Measurements from ENCODE around the gene MPPED1.

The MPPED1 gene

GRCh38 chr22:43406186-43406790 lies 5.5 kb upstream of the MPPED1 start:
- Mint-ChIP-seq H3K4me1 (no peaks in the 10 kb centered on the region), H3K27ac (ENCODE audit: low read depth) (no peak overlapping the region), H3K4me3 (no peak overlapping the region), H3K9me3 (no peaks in the 10 kb centered on the region), H3K36me3 (ENCODE audit: insufficient read depth) (no peaks in the 10 kb centered on the region), H3K27me3 (peaks cover 66% of the 10 kb centered on the region)
- no peak for ATAC-seq (replicated peaks; ENCODE audit: extremely low read depth, poor library complexity, severe bottlenecking)
- no peak for DNase-seq (ENCODE audit: low spot score in 2 of 2)

GRCh38 chr22:43407591-43407990 lies 4.2 kb upstream of the MPPED1 start:
- ATAC-seq (replicated peaks; ENCODE audit: extremely low read depth, poor library complexity, severe bottlenecking) = no peak
- no peak for DNase-seq (ENCODE audit: low spot score in 2 of 2)
- H3K9me3 Mint-ChIP-seq = no peaks in the 10 kb centered on the region
- no peak overlapping the region for H3K4me3 Mint-ChIP-seq
- H3K4me1 Mint-ChIP-seq = no peaks in the 10 kb centered on the region
- no peak overlapping the region for H3K27ac Mint-ChIP-seq (ENCODE audit: low read depth)
- H3K36me3 Mint-ChIP-seq (ENCODE audit: insufficient read depth) = no peaks in the 10 kb centered on the region
- peaks cover 63% of the 10 kb centered on the region for H3K27me3 Mint-ChIP-seq

GRCh38 chr22:43408009-43408408 lies 3.8 kb upstream of the MPPED1 start:
- no peak for DNase-seq (ENCODE audit: low spot score in 2 of 2)
- Mint-ChIP-seq H3K4me3 (no peak overlapping the region), H3K27me3 (peaks cover 67% of the 10 kb centered on the region), H3K27ac (ENCODE audit: low read depth) (no peak overlapping the region), H3K9me3 (no peaks in the 10 kb centered on the region), H3K4me1 (no peaks in the 10 kb centered on the region), H3K36me3 (ENCODE audit: insufficient read depth) (no peaks in the 10 kb centered on the region)
- no peak for ATAC-seq (replicated peaks; ENCODE audit: extremely low read depth, poor library complexity, severe bottlenecking)

GRCh38 chr22:43409046-43409445 lies 2.8 kb upstream of the MPPED1 start:
- H3K27ac Mint-ChIP-seq (ENCODE audit: low read depth) = no peak overlapping the region
- H3K4me3 Mint-ChIP-seq = no peak overlapping the region
- no peaks in the 10 kb centered on the region for H3K9me3 Mint-ChIP-seq
- H3K27me3 Mint-ChIP-seq = peaks cover 68% of the 10 kb centered on the region
- H3K36me3 Mint-ChIP-seq (ENCODE audit: insufficient read depth) = no peaks in the 10 kb centered on the region
- no peak for ATAC-seq (replicated peaks; ENCODE audit: extremely low read depth, poor library complexity, severe bottlenecking)
- no peak for DNase-seq (ENCODE audit: low spot score in 2 of 2)
- no peaks in the 10 kb centered on the region for H3K4me1 Mint-ChIP-seq

GRCh38 chr22:43409800-43410199 lies 2.0 kb upstream of the MPPED1 start:
- ATAC-seq (replicated peaks; ENCODE audit: extremely low read depth, poor library complexity, severe bottlenecking) = no peak
- peaks cover 68% of the 10 kb centered on the region for H3K27me3 Mint-ChIP-seq

GRCh38 chr22:43411040-43411868 lies 560 bp upstream of the MPPED1 start:
- DNase-seq (ENCODE audit: low spot score in 2 of 2) = no peak
- H3K27me3 Mint-ChIP-seq = peaks cover 75% of the 10 kb centered on the region
- no peak overlapping the region for H3K4me3 Mint-ChIP-seq
- H3K36me3 Mint-ChIP-seq (ENCODE audit: insufficient read depth) = no peaks in the 10 kb centered on the region
- no peak overlapping the region for H3K27ac Mint-ChIP-seq (ENCODE audit: low read depth)
- H3K9me3 Mint-ChIP-seq = no peaks in the 10 kb centered on the region
- no peaks in the 10 kb centered on the region for H3K4me1 Mint-ChIP-seq
- no peak for ATAC-seq (replicated peaks; ENCODE audit: extremely low read depth, poor library complexity, severe bottlenecking)

More at GRCh38 chr22:43409800-43410199, 2.0 kb upstream of the MPPED1 start:
- Mint-ChIP-seq H3K27ac (ENCODE audit: low read depth) (no peak overlapping the region), H3K4me3 (no peak overlapping the region), H3K4me1 (no peaks in the 10 kb centered on the region), H3K36me3 (ENCODE audit: insufficient read depth) (no peaks in the 10 kb centered on the region), H3K9me3 (no peaks in the 10 kb centered on the region)
- DNase-seq (ENCODE audit: low spot score in 2 of 2) = no peak

- Mint-ChIP-seq H3K27me3 (peaks cover 82% of the 10 kb centered on the region), H3K4me3 (no peak overlapping the region), H3K4me1 (no peaks in the 10 kb centered on the region), H3K27ac (ENCODE audit: low read depth) (no peak overlapping the region), H3K36me3 (ENCODE audit: insufficient read depth) (no peaks in the 10 kb centered on the region), H3K9me3 (no peaks in the 10 kb centered on the region)
- ATAC-seq (replicated peaks; ENCODE audit: extremely low read depth, poor library complexity, severe bottlenecking) (no peak), DNase-seq (ENCODE audit: low spot score in 2 of 2) (no peak)
Observed at GRCh38 chr22:43412808-43413795, 1.3 kb downstream of the MPPED1 start.

GRCh38 chr22:43413826-43414225 lies 2.0 kb downstream of the MPPED1 start:
- DNase-seq (ENCODE audit: low spot score in 2 of 2) (no peak), ATAC-seq (replicated peaks; ENCODE audit: extremely low read depth, poor library complexity, severe bottlenecking) (no peak)
- Mint-ChIP-seq H3K9me3 (no peaks in the 10 kb centered on the region), H3K4me1 (no peaks in the 10 kb centered on the region), H3K4me3 (no peak overlapping the region), H3K27ac (ENCODE audit: low read depth) (no peak overlapping the region), H3K27me3 (peaks cover 85% of the 10 kb centered on the region), H3K36me3 (ENCODE audit: insufficient read depth) (no peaks in the 10 kb centered on the region)

GRCh38 chr22:43415681-43416080 lies 3.9 kb downstream of the MPPED1 start:
- no peak overlapping the region for H3K27ac Mint-ChIP-seq (ENCODE audit: low read depth)
- H3K27me3 Mint-ChIP-seq = peaks cover 80% of the 10 kb centered on the region
- H3K4me3 Mint-ChIP-seq = no peak overlapping the region
- no peaks in the 10 kb centered on the region for H3K36me3 Mint-ChIP-seq (ENCODE audit: insufficient read depth)
- no peak for ATAC-seq (replicated peaks; ENCODE audit: extremely low read depth, poor library complexity, severe bottlenecking)
- no peaks in the 10 kb centered on the region for H3K4me1 Mint-ChIP-seq
- H3K9me3 Mint-ChIP-seq = no peaks in the 10 kb centered on the region
- no peak for DNase-seq (ENCODE audit: low spot score in 2 of 2)

GRCh38 chr22:43417555-43417954 lies 5.7 kb downstream of the MPPED1 start:
- H3K4me1 Mint-ChIP-seq = no peaks in the 10 kb centered on the region
- H3K4me3 Mint-ChIP-seq = no peak overlapping the region
- no peak for DNase-seq (ENCODE audit: low spot score in 2 of 2)
- peaks cover 87% of the 10 kb centered on the region for H3K27me3 Mint-ChIP-seq
- H3K27ac Mint-ChIP-seq (ENCODE audit: low read depth) = no peak overlapping the region
- ATAC-seq (replicated peaks; ENCODE audit: extremely low read depth, poor library complexity, severe bottlenecking) = no peak
- H3K9me3 Mint-ChIP-seq = no peaks in the 10 kb centered on the region
- no peaks in the 10 kb centered on the region for H3K36me3 Mint-ChIP-seq (ENCODE audit: insufficient read depth)

- Mint-ChIP-seq H3K27me3 (peaks cover 87% of the 10 kb centered on the region), H3K4me3 (no peak overlapping the region), H3K4me1 (no peaks in the 10 kb centered on the region)
Observed at GRCh38 chr22:43418079-43418825, 6.4 kb downstream of the MPPED1 start.

More at GRCh38 chr22:43418079-43418825, 6.4 kb downstream of the MPPED1 start:
- no peaks in the 10 kb centered on the region for H3K36me3 Mint-ChIP-seq (ENCODE audit: insufficient read depth)
- ATAC-seq (replicated peaks; ENCODE audit: extremely low read depth, poor library complexity, severe bottlenecking) (no peak), DNase-seq (ENCODE audit: low spot score in 2 of 2) (no peak)
- no peak overlapping the region for H3K27ac Mint-ChIP-seq (ENCODE audit: low read depth)
- no peaks in the 10 kb centered on the region for H3K9me3 Mint-ChIP-seq
